Fibroblast of skin of abdomen (primary cell): ENCODE measurements around the gene ZNF318. TPM values are rescaled to one million over a fixed set of nuclear protein-coding genes. Genes with fewer than 3 reads are reported as not detected.
"Not testable (repeated sequence)": the region's sequence is repeated elsewhere in the genome, so short reads cannot be mapped to it uniquely, and the experiment has no call there.

Experiments
- DNase-seq: peaks from one replicate; pipeline ENCODE4 v3.0.0-alpha.2; 2013
- polyA plus RNA-seq, 2 experiments: library from polyadenylated mRNA; unstranded; fragments of 120-200 nt; gene quantifications; one replicate each; pipeline ENCODE4 v1.2.1, GENCODE V29; 2013; ENCODE audit not compliant: insufficient read length in 2 of 2

The ZNF318 gene, protein sequence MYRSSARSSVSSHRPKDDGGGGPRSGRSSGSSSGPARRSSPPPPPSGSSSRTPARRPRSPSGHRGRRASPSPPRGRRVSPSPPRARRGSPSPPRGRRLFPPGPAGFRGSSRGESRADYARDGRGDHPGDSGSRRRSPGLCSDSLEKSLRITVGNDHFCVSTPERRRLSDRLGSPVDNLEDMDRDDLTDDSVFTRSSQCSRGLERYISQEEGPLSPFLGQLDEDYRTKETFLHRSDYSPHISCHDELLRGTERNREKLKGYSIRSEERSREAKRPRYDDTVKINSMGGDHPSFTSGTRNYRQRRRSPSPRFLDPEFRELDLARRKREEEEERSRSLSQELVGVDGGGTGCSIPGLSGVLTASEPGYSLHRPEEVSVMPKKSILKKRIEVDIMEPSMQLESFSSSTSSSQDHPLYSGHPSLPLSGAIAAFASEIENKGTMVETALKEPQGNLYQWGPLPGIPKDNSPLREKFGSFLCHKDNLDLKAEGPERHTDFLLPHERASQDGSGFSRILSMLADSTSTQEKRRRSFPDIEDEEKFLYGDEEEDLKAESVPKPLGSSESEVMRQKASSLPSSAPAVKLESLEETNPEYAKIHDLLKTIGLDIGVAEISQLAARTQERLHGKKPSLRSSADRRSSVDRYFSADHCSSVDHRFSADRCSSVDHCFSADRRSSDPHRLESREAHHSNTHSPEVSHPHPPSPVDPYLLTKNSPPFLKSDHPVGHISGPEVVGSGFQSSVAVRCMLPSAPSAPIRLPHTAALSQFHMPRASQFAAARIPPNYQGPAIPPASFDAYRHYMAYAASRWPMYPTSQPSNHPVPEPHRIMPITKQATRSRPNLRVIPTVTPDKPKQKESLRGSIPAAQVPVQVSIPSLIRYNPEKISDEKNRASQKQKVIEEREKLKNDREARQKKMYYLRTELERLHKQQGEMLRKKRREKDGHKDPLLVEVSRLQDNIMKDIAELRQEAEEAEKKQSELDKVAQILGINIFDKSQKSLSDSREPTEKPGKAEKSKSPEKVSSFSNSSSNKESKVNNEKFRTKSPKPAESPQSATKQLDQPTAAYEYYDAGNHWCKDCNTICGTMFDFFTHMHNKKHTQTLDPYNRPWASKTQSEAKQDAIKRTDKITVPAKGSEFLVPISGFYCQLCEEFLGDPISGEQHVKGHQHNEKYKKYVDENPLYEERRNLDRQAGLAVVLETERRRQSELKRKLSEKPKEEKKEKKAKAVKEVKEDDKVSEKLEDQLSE (N-terminal part only)
- 10.8 TPM for polyA plus RNA-seq (2013, experiment 1 of 2; ENCODE audit: insufficient read length)
- polyA plus RNA-seq (2013, experiment 2 of 2; ENCODE audit: insufficient read length) = 10.2 TPM

DNA sequence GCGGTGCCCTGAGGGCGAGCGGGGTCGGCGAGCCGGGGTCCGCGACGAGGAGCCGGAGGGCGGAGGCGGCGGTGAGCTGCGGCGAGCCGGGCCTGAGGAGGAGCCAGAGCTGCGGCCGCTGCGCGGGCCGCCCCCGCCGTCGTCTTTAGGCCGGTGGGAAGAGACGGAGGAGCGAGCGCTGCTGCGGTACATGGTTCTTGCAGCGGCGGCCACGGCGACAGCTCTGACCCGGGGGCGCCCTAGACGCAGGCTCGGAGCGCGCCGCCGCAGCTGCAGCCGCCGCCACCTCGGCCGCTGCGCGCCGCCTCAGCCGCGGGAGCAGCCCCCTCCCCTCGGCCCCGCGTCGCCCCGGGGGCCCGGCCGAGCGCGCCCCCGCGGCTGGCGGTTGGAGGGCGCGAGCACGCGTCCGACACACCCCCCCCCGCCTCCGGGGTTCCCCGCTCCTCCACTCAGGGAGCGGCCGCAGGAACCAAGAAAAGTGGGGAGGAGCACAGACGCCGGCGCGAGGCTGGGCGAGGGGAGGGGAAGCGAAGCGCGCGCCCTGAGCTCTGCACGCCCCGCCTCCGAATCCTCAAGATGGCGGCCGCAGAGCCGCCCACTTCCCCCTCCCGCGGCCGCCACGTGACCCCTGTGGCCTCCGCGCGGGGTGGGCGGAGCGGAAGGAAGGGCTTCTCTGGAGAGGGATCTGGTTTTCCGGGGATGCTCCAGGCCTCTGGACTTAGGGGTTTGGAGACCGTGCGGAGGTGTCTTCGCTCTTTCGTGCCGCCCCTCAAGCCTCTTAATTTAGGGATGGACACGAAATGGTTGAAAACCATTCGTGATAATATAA is at the start of gene ZNF318:
Gene ZNF318, minus strand, starts transcription at position 474 of the 829 bp plus-strand sequence. Its CDS starts 282 bp downstream, at position 192.
- DNase-seq = peak; percentile 98

DNA sequence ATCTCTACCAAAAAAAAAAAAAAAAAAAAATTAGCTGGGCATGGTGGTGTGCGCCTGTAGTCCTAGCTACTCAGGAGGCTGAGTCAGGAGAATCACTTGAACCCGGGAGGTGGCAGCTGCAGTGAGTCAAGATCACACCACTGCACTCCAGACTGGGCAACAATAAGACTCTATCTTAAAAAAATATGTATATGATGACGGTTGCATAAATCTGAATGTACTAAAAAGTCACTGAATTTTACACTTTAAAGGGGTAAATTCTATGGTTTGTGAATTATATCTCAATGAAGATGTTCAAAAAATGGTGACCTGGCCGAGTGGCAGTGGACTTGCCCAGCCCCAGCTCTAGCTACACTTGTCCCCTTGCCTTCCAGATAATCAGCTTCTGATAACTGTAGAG is 47.5 kb upstream of the ZNF318 start:
- DNase-seq = no peak

DNA sequence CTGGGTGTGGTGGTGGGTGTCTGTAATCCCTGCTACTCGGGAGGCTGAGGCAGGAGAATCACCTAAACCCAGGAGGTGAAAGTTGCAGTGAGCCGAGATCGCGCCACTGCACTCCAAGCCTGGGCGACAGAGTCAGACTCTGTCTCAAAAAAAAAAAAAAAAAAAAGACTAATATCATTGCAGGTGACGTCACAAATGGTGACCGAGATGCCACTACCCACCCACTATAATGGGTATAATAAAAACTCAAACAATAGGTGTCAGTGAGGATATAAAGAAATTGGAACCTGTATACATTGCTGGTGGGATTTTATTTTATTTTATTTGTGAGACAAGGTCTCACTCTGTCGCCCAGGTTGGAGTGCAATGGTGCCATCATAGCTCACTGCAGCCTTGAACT is 45.8 kb upstream of the ZNF318 start:
- not testable (repeated sequence) for DNase-seq

DNA sequence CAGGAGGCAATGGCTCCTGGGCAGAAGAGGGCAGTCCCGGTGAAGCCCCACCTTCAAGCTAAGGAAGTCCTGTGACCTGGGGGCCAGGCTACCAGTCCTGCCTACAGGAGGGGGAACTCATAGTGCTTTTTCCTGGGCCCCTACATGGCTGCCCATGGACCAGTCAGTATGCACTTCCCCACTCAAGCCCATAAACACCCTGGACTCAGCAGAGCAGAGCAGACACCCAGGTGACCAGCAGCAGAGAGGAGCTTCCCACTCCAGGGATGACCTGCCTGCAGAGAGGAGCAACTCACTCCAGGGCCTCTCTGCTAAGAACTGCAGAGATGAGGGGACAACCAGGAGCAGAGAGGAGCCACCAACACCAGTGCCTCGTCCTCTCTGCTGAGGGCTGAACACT is 43.6 kb upstream of the ZNF318 start:
- DNase-seq = no peak

DNA sequence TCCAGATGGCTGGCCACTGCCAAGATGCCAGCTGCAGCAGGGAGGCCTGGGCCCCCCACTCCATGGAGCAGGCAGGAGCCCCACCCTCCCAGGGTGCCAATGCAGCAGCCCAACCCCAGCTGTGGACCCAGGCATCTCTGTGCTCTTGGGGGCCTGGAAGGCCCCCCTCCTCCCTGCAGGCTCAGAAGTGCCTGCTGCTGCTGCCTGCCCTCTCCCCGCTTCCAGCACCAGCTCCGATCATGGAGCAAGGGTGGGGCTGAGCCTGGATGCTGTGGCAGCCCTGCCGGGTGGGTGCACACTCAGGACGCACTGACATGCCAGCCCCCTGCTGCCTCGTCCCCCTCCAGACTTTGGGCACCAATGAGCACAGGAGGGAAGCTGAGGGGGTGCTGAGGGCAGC is 43.1 kb upstream of the ZNF318 start:
- no peak for DNase-seq

DNA sequence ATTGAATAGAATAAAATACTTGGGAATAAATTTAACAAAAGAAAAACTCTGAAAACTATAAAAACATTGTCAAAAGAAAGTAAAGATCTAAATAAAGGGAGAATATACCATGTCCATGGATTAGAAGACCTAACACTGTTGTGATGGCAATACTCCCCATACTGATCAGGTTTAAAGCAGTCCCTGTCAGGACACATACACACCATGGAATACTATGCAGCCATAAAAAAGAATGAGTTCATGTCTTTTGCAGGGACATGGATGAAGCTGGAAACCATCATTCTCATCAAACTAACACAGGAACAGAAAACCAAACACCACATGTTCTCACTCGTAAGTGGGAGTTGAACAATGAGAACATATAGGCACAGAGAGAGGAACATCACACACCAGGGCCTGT is 41.3 kb upstream of the ZNF318 start:
- DNase-seq = not testable (repeated sequence)

DNA sequence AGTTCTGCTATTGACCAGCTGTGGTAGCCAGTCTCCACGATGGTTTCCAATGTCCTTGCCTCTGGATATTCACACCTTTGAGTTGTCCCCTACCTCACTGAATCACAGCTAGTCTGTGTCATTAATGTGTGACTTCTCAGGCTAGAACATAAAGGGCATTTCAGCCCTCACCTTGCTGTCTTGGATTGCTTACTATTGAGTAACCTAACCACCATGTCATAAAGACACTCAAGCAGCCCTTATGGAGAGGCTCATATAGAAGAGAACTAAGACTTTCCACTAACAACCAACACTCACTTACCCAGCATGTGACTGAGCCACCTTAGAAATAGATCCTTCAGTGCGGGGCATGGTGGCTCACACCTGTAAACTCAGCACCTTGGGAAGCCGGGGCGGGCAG is 38.8 kb upstream of the ZNF318 start:
- no peak for DNase-seq

DNA sequence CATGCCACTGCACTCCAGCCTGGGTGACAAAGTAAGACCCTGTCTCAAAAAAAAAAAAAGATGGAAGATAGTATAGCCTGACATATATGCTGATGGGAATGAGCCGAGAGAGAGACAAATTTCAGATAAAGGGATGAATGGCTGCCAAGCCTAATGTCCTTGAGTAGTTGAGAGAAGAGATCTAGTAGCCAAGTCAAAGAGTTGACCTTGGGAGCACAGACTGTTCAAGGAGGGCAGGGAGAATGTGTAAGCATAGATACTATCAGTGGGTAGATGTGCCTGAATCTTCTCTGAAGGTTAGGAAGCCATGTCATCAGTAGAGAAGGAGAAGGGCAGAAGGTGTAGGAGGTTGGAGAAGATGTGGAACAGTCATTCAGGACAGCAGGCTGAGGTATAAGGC is 37.8 kb upstream of the ZNF318 start:
- DNase-seq = no peak

DNA sequence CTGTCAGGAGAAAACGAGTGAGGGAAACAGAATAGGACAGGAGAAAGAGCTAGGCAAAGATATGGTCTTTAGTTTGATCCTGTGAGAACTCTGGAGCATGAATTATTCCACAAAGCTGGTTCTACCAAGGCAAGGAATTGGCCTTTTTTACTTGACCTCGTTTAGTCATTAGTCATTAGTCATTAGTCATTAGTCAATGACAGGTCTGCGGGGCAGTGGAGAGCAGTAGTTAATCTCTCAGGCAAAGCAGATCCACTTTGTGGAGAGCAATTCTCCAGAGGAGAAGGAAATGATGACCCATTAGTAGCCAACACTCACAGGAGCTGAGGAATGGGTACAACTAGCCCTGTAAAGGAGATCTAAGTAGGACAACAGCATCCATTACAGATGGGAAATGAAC is 35.9 kb upstream of the ZNF318 start:
- no peak for DNase-seq

DNA sequence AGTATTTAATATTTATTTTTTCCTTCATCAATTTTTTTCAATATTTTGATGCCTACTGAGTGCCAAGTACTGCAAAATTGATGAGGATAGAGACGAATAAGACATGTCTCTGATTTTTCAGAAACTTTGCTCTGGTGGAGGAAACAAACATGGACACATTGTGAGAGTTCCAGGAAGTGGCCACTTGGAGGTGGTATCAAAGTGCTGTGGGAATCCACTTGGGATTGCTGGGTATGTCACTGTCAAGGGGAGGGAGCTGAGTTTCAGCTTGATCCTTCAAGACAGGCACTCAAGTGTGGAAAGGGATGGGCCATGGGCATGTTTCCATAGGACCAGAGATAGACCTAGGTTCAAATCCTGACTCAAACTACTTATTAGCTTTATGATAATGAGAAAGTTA is 33.4 kb upstream of the ZNF318 start:
- DNase-seq = no peak

DNA sequence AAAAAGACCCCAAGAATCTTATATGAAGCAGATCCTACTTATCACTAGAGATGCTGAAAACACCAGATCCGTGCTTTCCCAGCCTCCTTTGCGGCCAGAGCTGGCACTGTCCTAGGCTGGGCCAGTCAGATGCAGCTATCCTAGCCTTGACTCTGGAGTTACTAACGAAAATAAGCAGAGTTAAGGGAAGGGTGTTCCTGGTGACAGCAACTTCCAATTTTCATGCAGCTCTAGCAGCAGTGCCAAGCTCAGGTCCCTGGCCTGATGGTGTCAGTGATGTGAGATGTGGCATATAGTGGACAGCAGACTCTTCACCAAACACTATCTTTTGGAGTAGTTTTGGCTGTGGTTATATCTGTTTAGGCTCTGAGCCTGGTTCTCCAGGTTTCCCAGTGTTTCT is 32.3 kb upstream of the ZNF318 start:
- DNase-seq = no peak

DNA sequence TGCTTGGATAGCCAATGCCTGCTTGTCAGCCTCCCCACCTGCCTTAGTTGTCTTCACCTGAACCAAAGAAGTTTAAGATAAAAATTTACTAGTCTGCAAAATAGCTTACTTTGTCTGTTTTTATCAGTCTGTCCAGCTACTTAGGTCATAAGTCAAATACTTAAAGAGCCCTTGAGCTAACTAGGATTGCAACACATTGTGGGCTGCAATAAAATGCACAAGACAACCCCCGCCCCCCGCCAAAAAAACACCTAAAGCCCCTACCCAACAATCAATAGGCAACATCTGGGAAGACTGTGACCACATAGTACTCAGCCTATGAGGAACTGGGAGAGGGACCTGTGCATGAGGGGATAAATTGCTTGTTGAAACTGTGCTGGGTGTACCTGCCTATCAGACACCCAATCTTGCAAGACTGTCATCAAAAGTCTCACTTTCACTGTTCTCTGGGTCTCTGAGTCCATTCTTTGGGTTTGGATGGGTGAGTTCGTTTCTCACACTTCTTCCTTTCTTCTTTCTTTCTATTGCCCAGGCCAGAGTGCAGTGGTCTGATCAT is 30.6 kb upstream of the ZNF318 start:
- DNase-seq = no peak

DNA sequence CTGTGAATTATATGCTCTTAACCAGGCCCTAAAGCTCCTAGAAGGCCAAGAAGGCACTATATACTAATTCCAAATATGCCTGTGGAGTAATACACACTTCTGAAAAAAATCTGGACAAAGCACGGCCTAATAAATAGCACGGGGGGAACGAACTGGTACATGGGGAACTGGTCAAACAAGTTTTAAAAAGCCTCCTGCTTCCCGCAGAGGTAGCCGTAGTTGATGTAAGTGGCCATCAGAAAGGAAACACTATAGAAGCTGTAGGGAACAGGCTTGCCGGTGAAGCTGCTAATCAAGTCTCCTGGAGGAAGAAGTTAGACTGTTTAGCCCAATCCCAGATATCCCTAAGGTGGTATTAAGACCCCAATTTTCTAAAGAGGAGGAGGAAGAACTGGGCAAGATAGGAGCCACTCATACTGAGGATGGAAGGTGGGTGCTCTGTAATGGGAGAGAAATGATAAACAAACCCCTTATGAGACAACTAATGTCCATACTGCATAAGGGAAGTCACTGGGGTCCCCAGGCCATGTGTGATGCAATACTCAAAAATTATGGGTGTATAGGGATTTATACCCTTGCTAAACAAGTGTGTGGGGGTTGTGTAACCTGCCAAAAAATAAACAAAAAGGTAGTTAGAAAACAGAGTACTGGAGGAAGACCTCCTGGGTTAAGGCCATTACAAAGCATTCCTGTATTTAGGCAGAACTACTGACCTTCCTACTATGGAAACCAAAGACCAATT is 27.1 kb upstream of the ZNF318 start:
- no peak for DNase-seq

DNA sequence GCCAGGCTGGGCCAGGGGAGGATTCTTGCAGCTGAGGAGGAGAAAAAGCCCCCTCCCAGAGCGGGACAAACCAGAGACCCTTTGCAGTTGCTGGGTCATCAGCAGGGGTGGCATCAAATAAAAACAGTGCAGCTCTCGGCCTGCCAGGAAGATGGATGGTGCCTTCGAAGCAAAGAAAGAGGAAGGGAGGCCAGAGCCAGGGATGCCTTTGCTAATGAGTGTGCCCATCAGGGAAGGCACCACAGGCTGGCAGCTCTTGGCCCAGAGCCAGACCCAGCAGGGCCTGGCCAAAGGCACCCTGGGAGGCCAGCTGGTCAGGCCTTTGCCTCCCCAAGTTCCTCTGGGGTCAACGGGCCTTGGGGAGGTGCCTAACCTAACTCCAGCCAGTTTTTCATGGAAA is 26.3 kb upstream of the ZNF318 start:
- DNase-seq = no peak

DNA sequence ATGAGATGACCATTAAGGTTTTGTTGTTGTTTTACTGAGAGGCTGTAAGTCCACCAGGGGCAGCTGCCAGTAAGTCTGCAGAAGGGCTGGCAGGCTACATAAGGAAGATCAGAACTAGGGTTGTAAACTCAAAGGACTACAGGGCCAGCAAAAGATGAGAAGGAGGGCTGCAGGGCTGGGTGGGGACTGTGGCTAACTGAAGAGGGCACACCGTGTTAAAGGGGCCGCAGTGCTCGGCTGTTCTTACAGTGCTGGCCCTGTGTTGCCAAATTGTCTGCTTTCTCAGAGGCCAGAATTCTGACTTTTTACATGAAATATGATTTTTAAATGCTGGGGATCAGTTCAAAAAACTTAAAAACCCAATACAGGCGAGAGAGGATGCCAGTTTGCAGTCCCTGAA is 25.5 kb upstream of the ZNF318 start:
- DNase-seq = no peak

DNA sequence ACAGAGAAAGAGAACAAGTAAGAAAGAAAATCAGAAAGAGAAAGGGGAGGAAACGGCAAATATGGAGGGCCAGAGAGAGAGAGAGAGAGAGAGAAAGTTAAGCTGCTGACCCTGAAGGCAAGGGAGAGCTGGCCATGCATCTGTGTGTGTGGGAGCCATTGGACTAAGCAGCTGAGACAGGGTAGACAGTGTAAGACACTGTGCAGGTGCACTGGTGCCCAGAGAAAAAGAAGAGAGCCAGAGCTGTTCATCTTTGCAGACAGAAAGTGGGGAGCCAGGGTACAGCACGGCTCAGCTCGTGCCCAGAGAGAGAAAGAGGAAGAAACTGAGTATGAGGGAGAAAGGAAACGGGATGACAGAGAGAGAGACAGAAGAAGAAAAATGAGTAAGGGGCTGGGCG is 24.2 kb upstream of the ZNF318 start:
- DNase-seq = no peak

DNA sequence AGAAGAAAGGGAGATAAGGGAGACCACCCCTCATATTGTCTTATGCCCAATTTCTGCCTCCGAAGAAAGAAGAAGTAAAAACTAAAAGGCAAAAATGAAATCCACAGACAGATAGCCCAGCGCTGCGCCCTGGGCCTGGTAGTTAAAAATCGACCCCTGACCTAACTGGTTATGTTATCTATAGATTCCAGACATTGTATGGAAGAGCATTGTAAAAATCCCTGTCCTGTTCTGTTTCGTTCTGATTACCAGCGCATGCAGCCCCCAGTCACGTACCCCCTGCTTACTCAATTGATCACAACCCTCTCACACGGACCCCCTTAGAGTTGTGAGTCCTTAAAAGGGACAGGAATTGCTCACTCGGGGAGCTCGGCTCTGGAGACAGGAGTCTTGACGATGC is 23.7 kb upstream of the ZNF318 start:
- DNase-seq = not testable (repeated sequence)

DNA sequence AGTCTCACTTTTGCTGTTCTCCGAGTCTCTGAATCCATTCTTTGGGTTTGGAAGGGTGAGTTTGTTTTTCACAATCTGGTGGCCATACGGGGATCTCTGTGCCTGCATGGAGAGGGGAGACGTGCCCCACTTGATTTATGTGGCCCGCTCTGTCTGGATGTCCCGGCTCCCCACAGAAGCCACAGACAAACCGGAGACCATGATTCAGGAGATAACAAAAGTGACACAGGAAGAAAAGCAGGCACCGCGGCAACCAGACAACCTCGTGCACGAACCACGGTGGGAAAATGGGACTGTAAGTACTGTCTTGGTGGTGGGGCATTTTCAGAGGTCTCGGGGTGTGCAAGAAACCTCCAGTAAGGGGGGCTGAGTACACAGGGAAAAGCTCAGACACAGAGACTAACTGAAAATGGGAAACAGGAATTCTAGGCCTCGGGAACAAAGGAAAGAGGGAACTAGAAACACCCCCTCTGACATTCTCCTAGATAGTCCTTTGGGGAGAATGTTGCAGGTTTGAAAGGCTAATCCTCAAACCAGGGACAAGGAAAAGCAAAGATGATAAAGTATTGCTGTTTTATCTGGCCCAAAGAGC is 22.1 kb upstream of the ZNF318 start:
- peak; percentile 26 for DNase-seq

DNA sequence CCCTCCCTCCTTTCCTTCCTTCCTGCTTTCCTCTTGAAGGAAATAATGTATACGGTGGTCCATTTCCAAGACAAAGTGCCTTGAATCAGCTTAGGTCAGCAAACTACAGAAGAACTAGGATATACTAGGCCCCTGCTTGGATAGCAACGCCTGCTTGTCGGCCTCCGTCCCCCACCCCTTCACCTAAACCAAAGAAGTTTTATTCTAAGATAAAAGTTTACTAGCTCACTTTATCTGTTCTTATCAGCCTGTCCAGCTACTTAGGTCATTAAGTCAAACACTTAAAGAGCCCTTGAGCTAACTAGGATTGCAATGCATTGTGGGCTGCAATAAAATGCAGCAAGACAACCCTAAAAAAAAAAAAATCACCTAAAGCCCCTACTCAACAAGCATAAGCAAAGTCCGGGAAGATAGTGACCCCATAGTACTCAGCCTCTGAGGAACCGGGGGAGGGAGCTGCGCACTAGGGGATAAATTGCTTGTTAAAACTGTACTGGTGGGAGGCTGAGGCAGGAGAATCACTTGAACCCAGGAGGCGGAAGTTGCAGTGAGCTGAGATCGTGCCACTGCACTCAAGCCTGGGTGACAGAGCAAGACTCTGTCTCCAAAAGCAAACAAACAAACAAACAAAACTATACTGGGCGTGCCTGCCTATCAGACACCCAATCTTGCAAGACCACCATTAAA is 21.4 kb upstream of the ZNF318 start:
- not testable (repeated sequence) for DNase-seq
